Stomach (tissue), 19 donors: ENCODE measurements around the gene SNX13. TPM values are rescaled to one million over a fixed set of nuclear protein-coding genes. Genes with fewer than 3 reads are reported as not detected.

Source experiments
- DNase-seq, 2 donors: peaks; one replicate each; pipeline versions ENCODE4 v3.0.0 to v3.0.0-alpha.2; 2013 to 2019
- H3K27ac ChIP-seq, 5 donors: fragments of 200-600 bp in 4 of 5; sonication (generic) in 4 of 5; one replicate each; pipeline ENCODE4 v1.5.1; 2013 to 2019; ENCODE audit warnings: mild to moderate bottlenecking in 1 of 5, moderate library complexity in 1 of 5
- H3K27me3 ChIP-seq, 3 donors: fragments of 200-600 bp; sonication (generic); one replicate each; pipeline ENCODE4 v1.5.1; 2017 to 2019; ENCODE audit warnings: mixed run types in 1 of 3
- H3K36me3 ChIP-seq, 4 donors: fragments of 200-600 bp; sonication (generic); 1 replicate in 3 of 4; 2 replicates in 1 of 4; pipeline ENCODE4 v1.5.1; 2016 to 2019
- H3K4me1 ChIP-seq, 4 donors: fragments of 200-600 bp; sonication (generic); one replicate each; pipeline ENCODE4 v1.5.1; 2016 to 2019
- H3K4me3 ChIP-seq, 4 donors: fragments of 200-600 bp; sonication (generic) in 3 of 4; one replicate each; pipeline ENCODE4 v1.5.1; 2016 to 2019; ENCODE audit warnings: mild to moderate bottlenecking in 1 of 4
- H3K9me3 ChIP-seq, 4 donors: fragments of 200-600 bp; sonication (generic); one replicate each; pipeline ENCODE4 v1.5.1; 2016 to 2019
- EP300 ChIP-seq: sonication (generic); formaldehyde crosslinking; IDR thresholded peaks from one replicate; pipeline ENCODE4 v1.6.1; 2017; ENCODE audit warnings: antibody characterized with exemption
- POLR2A ChIP-seq, 4 donors: fragments of 450-650 bp; IDR thresholded peaks; one replicate each; pipeline ENCODE4 v1.6.1; 2016; ENCODE audit warnings: antibody characterized with exemption in 4 of 4, control low read depth in 2 of 4, mild to moderate bottlenecking in 1 of 4, moderate library complexity in 1 of 4
- POLR2AphosphoS5 ChIP-seq, 3 donors: sonication (generic); formaldehyde crosslinking; IDR thresholded peaks; one replicate each; pipeline ENCODE4 v1.6.1; 2016; ENCODE audit warnings: antibody characterized with exemption in 3 of 3
- WGBS, 5 donors: extraction: QIAGEN DNeasy Blood & Tissue Kit in 3 of 5; methylation state at CpG; one replicate each; pipeline versions ENCODE4 v1.1.5 to v1.1.7; 2013 to 2018; 5-methylcytosine and 5-hydroxymethylcytosine counted together
- intact Hi-C: fragments of 100-400 bp; cut with DNase I; formaldehyde crosslinking; loops from one replicate; pipeline ENCODE4 v1.15.1; 2023; ENCODE audit warnings: low total_unique reads
- long read RNA-seq, 10 donors: transcript quantifications; one replicate each; lab custom pipeline, GENCODE V29; 2026
- polyA plus RNA-seq, 3 donors: library from polyadenylated mRNA; stranded (reverse); fragments of 200-250 nt; gene quantifications; one replicate each; pipeline ENCODE4 v1.2.3, GENCODE V29; 2013
- total RNA-seq, 5 donors: library from RNA; depleted of rRNA; stranded (reverse); fragments of >200 nt; gene quantifications; one replicate each; pipeline versions ENCODE4 v1.1.0 to v1.2.3, GENCODE V29; 2014 to 2016
- TF ChIP-seq, protein P1 (sequence below), 7 experiments: fragments of 450-650 bp in 4 of 7; fragments of 200-600 bp in 3 of 7; sonication (generic) in 3 of 7; IDR thresholded peaks; one replicate each; pipeline ENCODE4 v1.5.1; 2016 to 2019; ENCODE audit warnings: antibody characterized with exemption in 7 of 7, control low read depth in 2 of 7, mild to moderate bottlenecking in 1 of 7
- donor health status: healthy with polysubstance abuse.
- donor health status: Bipolar disorder and iron deficiency.
- donor health status: healthy.

SNX13 gene, protein sequence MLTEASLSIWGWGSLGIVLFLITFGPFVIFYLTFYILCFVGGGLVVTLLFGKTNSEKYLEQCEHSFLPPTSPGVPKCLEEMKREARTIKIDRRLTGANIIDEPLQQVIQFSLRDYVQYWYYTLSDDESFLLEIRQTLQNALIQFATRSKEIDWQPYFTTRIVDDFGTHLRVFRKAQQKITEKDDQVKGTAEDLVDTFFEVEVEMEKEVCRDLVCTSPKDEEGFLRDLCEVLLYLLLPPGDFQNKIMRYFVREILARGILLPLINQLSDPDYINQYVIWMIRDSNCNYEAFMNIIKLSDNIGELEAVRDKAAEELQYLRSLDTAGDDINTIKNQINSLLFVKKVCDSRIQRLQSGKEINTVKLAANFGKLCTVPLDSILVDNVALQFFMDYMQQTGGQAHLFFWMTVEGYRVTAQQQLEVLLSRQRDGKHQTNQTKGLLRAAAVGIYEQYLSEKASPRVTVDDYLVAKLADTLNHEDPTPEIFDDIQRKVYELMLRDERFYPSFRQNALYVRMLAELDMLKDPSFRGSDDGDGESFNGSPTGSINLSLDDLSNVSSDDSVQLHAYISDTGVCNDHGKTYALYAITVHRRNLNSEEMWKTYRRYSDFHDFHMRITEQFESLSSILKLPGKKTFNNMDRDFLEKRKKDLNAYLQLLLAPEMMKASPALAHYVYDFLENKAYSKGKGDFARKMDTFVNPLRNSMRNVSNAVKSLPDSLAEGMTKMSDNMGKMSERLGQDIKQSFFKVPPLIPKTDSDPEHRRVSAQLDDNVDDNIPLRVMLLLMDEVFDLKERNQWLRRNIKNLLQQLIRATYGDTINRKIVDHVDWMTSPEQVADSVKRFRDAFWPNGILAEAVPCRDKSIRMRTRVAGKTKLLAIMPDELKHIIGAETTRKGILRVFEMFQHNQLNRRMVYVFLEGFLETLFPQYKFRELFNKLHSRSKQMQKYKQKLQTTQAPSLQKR
- 100 to 1,000 TPM in 2 of 5 donors, 10 to 100 TPM in 3; 26.8 to 115 (median 43.7) TPM for total RNA-seq
- polyA plus RNA-seq: 1 to 10 TPM; 6.0 to 7.2 (median 6.8) TPM
- long read RNA-seq, donor 1: 0 reads
- long read RNA-seq, donor 2, full-length matches to known transcripts: 8 of 13 reads
- long read RNA-seq, donor 2, partial matches to known transcripts: 5 of 13 reads
- long read RNA-seq, donor 2, other reads (novel, unspliced or antisense): 0 of 13 reads
- long read RNA-seq, donor 3: 0 reads
- long read RNA-seq, donor 4: 0 reads
- long read RNA-seq, donor 5, full-length matches to known transcripts: 3 of 3 reads
- long read RNA-seq, donor 5, partial matches to known transcripts: 0 of 3 reads
- long read RNA-seq, donor 5, other reads (novel, unspliced or antisense): 0 of 3 reads
- long read RNA-seq, donor 6, full-length matches to known transcripts: 5 of 14 reads
- long read RNA-seq, donor 6, partial matches to known transcripts: 9 of 14 reads
- long read RNA-seq, donor 6, other reads (novel, unspliced or antisense): 0 of 14 reads
- long read RNA-seq, donor 7, full-length matches to known transcripts: 2 of 12 reads
- long read RNA-seq, donor 7, partial matches to known transcripts: 10 of 12 reads
- long read RNA-seq, donor 7, other reads (novel, unspliced or antisense): 0 of 12 reads
- long read RNA-seq, donor 8, full-length matches to known transcripts: 2 of 2 reads
- long read RNA-seq, donor 8, partial matches to known transcripts: 0 of 2 reads
- long read RNA-seq, donor 8, other reads (novel, unspliced or antisense): 0 of 2 reads
- long read RNA-seq, donor 9, full-length matches to known transcripts: 3 of 3 reads
- long read RNA-seq, donor 9, partial matches to known transcripts: 0 of 3 reads
- long read RNA-seq, donor 9, other reads (novel, unspliced or antisense): 0 of 3 reads
- long read RNA-seq, donor 10, full-length matches to known transcripts: 1 of 1 reads
- long read RNA-seq, donor 10, partial matches to known transcripts: 0 of 1 reads
- long read RNA-seq, donor 10, other reads (novel, unspliced or antisense): 0 of 1 reads

DNA sequence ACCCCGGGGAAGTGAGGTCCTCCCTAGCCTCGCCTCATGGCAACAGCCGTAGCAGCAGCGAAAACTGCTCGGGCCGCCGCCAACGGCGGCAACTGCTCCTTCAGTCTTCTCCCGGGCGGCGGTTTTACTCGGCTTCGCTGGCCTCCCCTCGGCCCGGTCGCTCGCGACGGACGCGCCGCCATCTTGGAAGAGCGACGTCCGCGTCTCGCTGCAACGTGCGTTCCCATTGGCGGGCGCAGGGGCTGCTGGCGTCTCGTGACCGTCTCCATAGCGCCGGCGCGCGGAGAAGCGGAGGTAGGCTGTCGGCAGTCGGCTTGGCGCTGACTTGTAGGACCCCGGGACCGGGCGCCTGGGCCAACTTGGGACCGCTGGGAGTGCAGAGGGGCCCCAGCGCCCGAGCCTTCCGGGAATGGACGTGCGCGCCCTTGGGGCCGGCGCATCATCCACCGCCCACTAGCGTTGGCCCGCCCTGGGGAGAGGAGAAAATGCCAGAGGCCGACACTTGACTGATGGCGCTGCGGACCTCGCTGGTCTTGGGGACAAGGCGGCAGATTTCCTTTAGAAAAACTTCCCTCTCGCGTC, at the start of gene SNX13:
SNX13 (minus strand) TSS at position 193 of the 582 bp plus-strand sequence. CDS start 199 bp downstream, outside the sequence.
- H3K27ac ChIP-seq: peak within 1 kb of the TSS; percentile 85 to 98 (median 97)
- no peaks in the 10 kb centered on the region for H3K27me3 ChIP-seq
- 0 to 1% (median 0%) methylated on average over 15 to 66 of the region's 66 CpGs for WGBS, 5 donors
- intact Hi-C loops: no loop called here
- peak within 1 kb of the TSS; percentile 58 to 87 (median 82) for H3K4me3 ChIP-seq
- peak; percentile 92 to 98 for DNase-seq
- no peaks in the 10 kb centered on the region for H3K36me3 ChIP-seq
- H3K9me3 ChIP-seq: no peaks in the 10 kb centered on the region
- no peak for TF ChIP-seq POLR2A (IDR thresholded peaks at IDR 0.05)
- TF ChIP-seq POLR2AphosphoS5 (IDR thresholded peaks at IDR 0.05): peak; percentile 73 to 95 (median 91)
- peaks cover 15 to 50% (median 31%) of the 10 kb centered on the region in 4 donors for H3K4me1 ChIP-seq

DNA sequence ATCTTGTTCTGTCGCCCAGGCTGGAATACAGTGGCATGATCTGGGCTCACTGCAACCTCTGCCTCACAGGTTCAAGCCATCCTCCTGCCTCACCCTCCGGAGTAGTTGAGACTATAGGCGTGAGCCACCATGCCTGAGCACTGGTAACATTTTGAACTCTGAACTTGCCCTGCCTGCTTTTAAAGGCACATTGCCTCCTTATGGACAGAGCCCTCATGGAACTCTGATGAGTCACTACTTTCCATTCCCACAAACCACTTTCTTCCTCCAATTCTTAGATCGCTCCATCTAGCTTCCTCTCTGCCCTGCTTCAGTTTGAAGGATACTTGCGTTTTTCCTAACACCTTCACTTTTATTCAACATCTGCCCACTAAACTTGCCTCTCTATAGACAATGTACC, 49.3 kb upstream of the SNX13 start:
- H3K27me3 ChIP-seq: no peaks in the 10 kb centered on the region
- no peak overlapping the region for H3K27ac ChIP-seq
- DNase-seq: no peak
- no peak overlapping the region for H3K4me3 ChIP-seq
- no peaks in the 10 kb centered on the region for H3K4me1 ChIP-seq
- no peaks in the 10 kb centered on the region for H3K36me3 ChIP-seq
- TF ChIP-seq POLR2A (IDR thresholded peaks at IDR 0.05) (no peak), POLR2AphosphoS5 (IDR thresholded peaks at IDR 0.05) (no peak), EP300 (no peak)
- TF ChIP-seq, protein P1, sequence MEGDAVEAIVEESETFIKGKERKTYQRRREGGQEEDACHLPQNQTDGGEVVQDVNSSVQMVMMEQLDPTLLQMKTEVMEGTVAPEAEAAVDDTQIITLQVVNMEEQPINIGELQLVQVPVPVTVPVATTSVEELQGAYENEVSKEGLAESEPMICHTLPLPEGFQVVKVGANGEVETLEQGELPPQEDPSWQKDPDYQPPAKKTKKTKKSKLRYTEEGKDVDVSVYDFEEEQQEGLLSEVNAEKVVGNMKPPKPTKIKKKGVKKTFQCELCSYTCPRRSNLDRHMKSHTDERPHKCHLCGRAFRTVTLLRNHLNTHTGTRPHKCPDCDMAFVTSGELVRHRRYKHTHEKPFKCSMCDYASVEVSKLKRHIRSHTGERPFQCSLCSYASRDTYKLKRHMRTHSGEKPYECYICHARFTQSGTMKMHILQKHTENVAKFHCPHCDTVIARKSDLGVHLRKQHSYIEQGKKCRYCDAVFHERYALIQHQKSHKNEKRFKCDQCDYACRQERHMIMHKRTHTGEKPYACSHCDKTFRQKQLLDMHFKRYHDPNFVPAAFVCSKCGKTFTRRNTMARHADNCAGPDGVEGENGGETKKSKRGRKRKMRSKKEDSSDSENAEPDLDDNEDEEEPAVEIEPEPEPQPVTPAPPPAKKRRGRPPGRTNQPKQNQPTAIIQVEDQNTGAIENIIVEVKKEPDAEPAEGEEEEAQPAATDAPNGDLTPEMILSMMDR (IDR thresholded peaks at IDR 0.05): no peak
- WGBS, 5 donors: 78 to 95% (median 89%) methylated on average over 5 of the region's 5 CpGs
- H3K9me3 ChIP-seq: no peaks in the 10 kb centered on the region
- intact Hi-C loops: no loop called here

DNA sequence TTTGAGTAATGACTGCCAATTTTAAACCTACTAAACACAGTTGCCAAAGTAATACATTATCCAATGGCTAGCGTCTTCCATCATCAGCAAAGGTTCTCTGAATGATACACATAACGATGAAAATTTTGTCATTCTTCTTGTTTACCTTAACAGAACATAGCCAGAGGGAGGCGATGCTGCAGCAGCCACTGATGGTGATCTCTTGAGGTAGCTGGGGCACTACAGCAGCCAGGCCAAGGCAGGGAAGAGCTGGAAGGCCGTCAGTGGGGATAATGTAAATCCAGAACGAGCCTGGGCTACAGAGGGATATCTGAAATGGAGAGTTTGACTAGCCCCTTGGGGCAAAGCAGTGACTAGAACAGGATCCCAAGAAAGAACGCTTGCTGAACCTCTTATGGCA, 48.6 kb upstream of the SNX13 start:
- no peaks in the 10 kb centered on the region for H3K27me3 ChIP-seq
- H3K4me1 ChIP-seq: no peaks in the 10 kb centered on the region
- intact Hi-C loops: no loop called here
- no peak for DNase-seq
- no peaks in the 10 kb centered on the region for H3K9me3 ChIP-seq
- no peak overlapping the region for H3K4me3 ChIP-seq
- no peaks in the 10 kb centered on the region for H3K36me3 ChIP-seq
- no peak overlapping the region for H3K27ac ChIP-seq
- WGBS, 5 donors: 87 to 95% (median 93%) methylated on average over 6 of the region's 6 CpGs
- no peak for TF ChIP-seq EP300
- no peak for TF ChIP-seq POLR2A (IDR thresholded peaks at IDR 0.05)
- TF ChIP-seq, protein P1 (IDR thresholded peaks at IDR 0.05): no peak
- no peak for TF ChIP-seq POLR2AphosphoS5 (IDR thresholded peaks at IDR 0.05)
